ENCODE measurements around the gene CLMP. TPM values are rescaled to one million over a fixed set of nuclear protein-coding genes. Genes with fewer than 3 reads are reported as not detected.

CLMP gene
- total and polyA plus RNA-seq, 9 donors = 11.9 to 70.5 (median 25.3) TPM

DNA sequence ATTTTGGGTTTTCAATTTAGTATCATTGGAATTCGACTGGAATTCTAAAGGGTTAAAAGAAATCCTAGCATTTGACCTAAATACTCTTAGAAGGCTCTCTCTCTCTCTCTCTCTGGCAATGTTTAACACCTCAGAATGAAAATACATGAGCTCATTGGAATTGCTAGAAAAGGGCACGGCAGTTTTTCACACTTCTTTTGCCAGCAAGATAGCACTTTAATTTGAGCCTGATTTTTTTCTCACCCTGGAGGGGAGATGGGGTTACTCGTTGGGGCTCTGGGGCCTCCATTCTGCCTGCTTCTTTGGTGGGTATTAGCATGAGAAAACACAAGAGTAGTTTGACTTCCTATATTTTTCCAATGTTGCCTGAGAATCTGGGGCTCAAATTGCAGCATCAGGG, 22.8 kb upstream of the CLMP start:
- H3K27ac ChIP-seq = no peak overlapping the region
- H3K9me3 ChIP-seq = no peaks in the 10 kb centered on the region
- no peak for DNase-seq
- H3K36me3 ChIP-seq = no peaks in the 10 kb centered on the region
- intact Hi-C loops (cut with DNase I) = no loop called here
- TF ChIP-seq, protein P1, sequence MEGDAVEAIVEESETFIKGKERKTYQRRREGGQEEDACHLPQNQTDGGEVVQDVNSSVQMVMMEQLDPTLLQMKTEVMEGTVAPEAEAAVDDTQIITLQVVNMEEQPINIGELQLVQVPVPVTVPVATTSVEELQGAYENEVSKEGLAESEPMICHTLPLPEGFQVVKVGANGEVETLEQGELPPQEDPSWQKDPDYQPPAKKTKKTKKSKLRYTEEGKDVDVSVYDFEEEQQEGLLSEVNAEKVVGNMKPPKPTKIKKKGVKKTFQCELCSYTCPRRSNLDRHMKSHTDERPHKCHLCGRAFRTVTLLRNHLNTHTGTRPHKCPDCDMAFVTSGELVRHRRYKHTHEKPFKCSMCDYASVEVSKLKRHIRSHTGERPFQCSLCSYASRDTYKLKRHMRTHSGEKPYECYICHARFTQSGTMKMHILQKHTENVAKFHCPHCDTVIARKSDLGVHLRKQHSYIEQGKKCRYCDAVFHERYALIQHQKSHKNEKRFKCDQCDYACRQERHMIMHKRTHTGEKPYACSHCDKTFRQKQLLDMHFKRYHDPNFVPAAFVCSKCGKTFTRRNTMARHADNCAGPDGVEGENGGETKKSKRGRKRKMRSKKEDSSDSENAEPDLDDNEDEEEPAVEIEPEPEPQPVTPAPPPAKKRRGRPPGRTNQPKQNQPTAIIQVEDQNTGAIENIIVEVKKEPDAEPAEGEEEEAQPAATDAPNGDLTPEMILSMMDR (IDR thresholded peaks at IDR 0.05) = no peak
- TF ChIP-seq EP300 (IDR thresholded peaks at IDR 0.05) = no peak
- TF ChIP-seq POLR2A (IDR thresholded peaks at IDR 0.05) = no peak
- WGBS, 3 donors = 6 to 14% (median 8%) methylated on average over 3 of the region's 3 CpGs
- no peak overlapping the region for H3K4me3 ChIP-seq
- peaks cover 4% of the 10 kb centered on the region for H3K4me1 ChIP-seq (ENCODE audit: insufficient read depth)
- H3K27me3 ChIP-seq = no peaks in the 10 kb centered on the region

DNA sequence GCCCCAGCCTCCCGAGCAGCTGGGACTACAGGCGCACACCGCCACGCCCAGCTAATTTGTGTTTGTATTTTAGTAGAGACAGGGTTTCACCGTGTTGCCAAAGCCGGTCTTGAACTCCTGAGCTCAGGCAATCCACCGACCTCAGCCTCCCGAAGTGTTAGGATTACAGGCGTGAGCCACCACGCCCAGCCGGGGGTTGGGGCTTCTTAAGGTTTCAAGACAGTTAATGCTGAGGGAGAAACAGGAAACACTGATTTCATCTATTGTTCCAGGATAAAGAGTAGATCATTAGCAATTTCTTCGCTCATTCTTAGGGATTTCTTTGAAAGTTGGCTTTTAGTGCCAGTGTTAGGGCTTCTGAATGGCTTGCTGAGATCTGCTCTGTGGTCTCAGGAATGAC, 21.2 kb upstream of the CLMP start:
- Histone ChIP-seq H3K27me3 (no peaks in the 10 kb centered on the region), H3K9me3 (no peaks in the 10 kb centered on the region), H3K27ac (no peak overlapping the region), H3K4me3 (no peak overlapping the region), H3K4me1 (ENCODE audit: insufficient read depth) (peaks cover 4% of the 10 kb centered on the region), H3K36me3 (no peaks in the 10 kb centered on the region)
- no peak for TF ChIP-seq EP300 (IDR thresholded peaks at IDR 0.05)
- TF ChIP-seq POLR2A (IDR thresholded peaks at IDR 0.05) = no peak
- TF ChIP-seq, protein P1 (IDR thresholded peaks at IDR 0.05) = no peak
- no peak for DNase-seq
- WGBS, 3 donors = 94 to 96% (median 95%) methylated on average over 12 of the region's 12 CpGs
- intact Hi-C loops (cut with DNase I) = no loop called here

DNA sequence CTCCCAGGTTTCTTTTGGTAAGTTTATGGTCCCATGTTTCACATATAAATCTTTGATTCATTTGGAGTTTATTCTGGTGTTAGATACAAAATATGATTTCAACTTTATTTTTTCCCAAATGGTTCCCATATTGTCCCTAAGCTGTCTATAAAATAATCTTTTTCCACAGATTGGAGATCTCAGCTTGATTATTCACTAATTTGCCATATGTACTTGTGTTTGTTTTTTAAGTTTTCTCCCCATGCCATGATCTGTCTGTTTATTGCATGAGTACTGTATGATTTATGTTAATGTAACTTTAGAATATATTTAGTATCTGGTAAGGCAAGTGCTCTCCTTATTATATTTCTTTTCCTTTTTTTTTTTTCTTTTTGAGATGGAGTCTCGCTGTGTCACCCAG, 19.9 kb upstream of the CLMP start:
- intact Hi-C loops (cut with DNase I) = no loop called here
- Histone ChIP-seq H3K27ac (no peak overlapping the region), H3K4me1 (ENCODE audit: insufficient read depth) (peaks cover 4% of the 10 kb centered on the region), H3K27me3 (no peaks in the 10 kb centered on the region), H3K4me3 (no peak overlapping the region), H3K36me3 (no peaks in the 10 kb centered on the region), H3K9me3 (no peaks in the 10 kb centered on the region)
- DNase-seq = no peak
- WGBS, 3 donors = 91 to 100% (median 96%) methylated on average over 1 of the region's 1 CpG
- TF ChIP-seq POLR2A (IDR thresholded peaks at IDR 0.05) (no peak), EP300 (IDR thresholded peaks at IDR 0.05) (no peak)
- TF ChIP-seq, protein P1 (IDR thresholded peaks at IDR 0.05) = no peak

DNA sequence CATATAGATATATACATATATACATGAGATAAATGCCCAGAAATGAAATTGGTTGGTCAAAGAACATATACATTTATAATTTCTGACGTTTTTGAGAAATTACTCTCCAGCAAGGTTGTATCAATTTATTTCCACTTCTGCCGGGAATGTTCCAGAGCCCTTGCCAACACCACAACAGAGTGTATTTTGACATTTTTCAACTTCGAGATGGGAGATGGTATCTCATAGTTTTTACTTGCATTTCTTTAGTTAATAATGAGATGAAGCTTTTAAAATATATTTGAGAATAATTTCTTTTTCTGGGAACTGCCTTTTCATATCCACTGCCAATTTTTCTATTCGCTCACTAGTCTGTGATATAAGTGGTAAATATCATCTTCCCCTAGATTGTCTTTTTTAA, 19.3 kb upstream of the CLMP start:
- 48 to 51% (median 48%) methylated on average over 4 of the region's 4 CpGs for WGBS, 3 donors
- Histone ChIP-seq H3K4me1 (ENCODE audit: insufficient read depth) (peaks cover 4% of the 10 kb centered on the region), H3K9me3 (no peaks in the 10 kb centered on the region), H3K27ac (no peak overlapping the region), H3K36me3 (no peaks in the 10 kb centered on the region), H3K4me3 (no peak overlapping the region), H3K27me3 (no peaks in the 10 kb centered on the region)
- intact Hi-C loops (cut with DNase I) = no loop called here
- no peak for DNase-seq
- TF ChIP-seq EP300 (IDR thresholded peaks at IDR 0.05) = no peak
- TF ChIP-seq, protein P1 (IDR thresholded peaks at IDR 0.05) = no peak
- TF ChIP-seq POLR2A (IDR thresholded peaks at IDR 0.05) = no peak

Measured in ovary (tissue), 9 donors.